ENCODE measurements around the gene CYP27B1.

Gene CYP27B1

GRCh38 chr12:57765698-57766463 lies 997 bp downstream of the CYP27B1 start:
- no peak for DNase-seq (ENCODE audit: low read depth)

- peak; percentile 41 for DNase-seq (ENCODE audit: low read depth)
Observed at GRCh38 chr12:57765003-57765697, 1.7 kb downstream of the CYP27B1 start.

GRCh38 chr12:57764662-57765002 lies 2.2 kb downstream of the CYP27B1 start:
- DNase-seq (ENCODE audit: low read depth) = no peak

GRCh38 chr12:57763881-57764661 lies 2.8 kb downstream of the CYP27B1 start:
- DNase-seq (ENCODE audit: low read depth) = no peak

- DNase-seq (ENCODE audit: low read depth) = no peak
Observed at GRCh38 chr12:57762463-57762862, 4.4 kb downstream of the CYP27B1 start.

GRCh38 chr12:57761391-57761998 lies 5.4 kb downstream of the CYP27B1 start:
- no peak for DNase-seq (ENCODE audit: low read depth)

GRCh38 chr12:57760347-57760982 lies 6.4 kb downstream of the CYP27B1 start:
- no peak for DNase-seq (ENCODE audit: low read depth)

GRCh38 chr12:57759360-57759980 lies 7.4 kb downstream of the CYP27B1 start:
- DNase-seq (ENCODE audit: low read depth) = no peak

- no peak for DNase-seq (ENCODE audit: low read depth)
Observed at GRCh38 chr12:57758552-57759359, 8.1 kb downstream of the CYP27B1 start.

- DNase-seq (ENCODE audit: low read depth) = no peak
Observed at GRCh38 chr12:57757771-57758170, 9.1 kb downstream of the CYP27B1 start.

- no peak for DNase-seq (ENCODE audit: low read depth)
Observed at GRCh38 chr12:57756406-57757341, 10.2 kb downstream of the CYP27B1 start.

- no peak for DNase-seq (ENCODE audit: low read depth)
Observed at GRCh38 chr12:57755454-57756372, 11.2 kb downstream of the CYP27B1 start.

GRCh38 chr12:57755194-57755453 lies 11.8 kb downstream of the CYP27B1 start:
- DNase-seq (ENCODE audit: low read depth) = no peak

GRCh38 chr12:57754411-57755193 lies 12.3 kb downstream of the CYP27B1 start, which contains the start of gene MARCHF9:
Gene MARCHF9 (plus strand): TSS chr12:57755103. CDS start chr12:57755529, 426 bp downstream.
- no peak for DNase-seq (ENCODE audit: low read depth)

GRCh38 chr12:57753756-57754337 lies 13.0 kb downstream of the CYP27B1 start:
- no peak for DNase-seq (ENCODE audit: low read depth)

GRCh38 chr12:57752668-57753000 lies 14.2 kb downstream of the CYP27B1 start:
- no peak for DNase-seq (ENCODE audit: low read depth)
